ENCODE results near the gene WDR49. TPM values are rescaled to one million over a fixed set of nuclear protein-coding genes. Genes with fewer than 3 reads are reported as not detected.

WDR49 gene
- total and polyA plus RNA-seq, 4 donors, result 1.4 to 33.9 (median 9.8) TPM

- Histone ChIP-seq H3K4me3 (no peak overlapping the region), H3K27ac (ENCODE audit: low read depth in 1 of 2, low read length in 1 of 2) (no peak overlapping the region), H3K36me3 (ENCODE audit: control insufficient read depth in 4 of 4, insufficient read depth in 4 of 4, low read length in 4 of 4) (no peaks in the 10 kb centered on the region), H3K9me3 (ENCODE audit: control insufficient read depth in 4 of 4, insufficient read depth in 3 of 4, low read length in 3 of 4) (peaks cover 0 to 1% (median 0%) of the 10 kb centered on the region in 4 donors), H3K9ac (ENCODE audit: insufficient read depth in 1 of 2, low read length in 2 of 2) (no peak overlapping the region), H3K4me1 (ENCODE audit: control insufficient read depth in 5 of 5, insufficient read depth in 5 of 5, low read length in 5 of 5) (no peaks in the 10 kb centered on the region), H3K27me3 (ENCODE audit: control insufficient read depth in 3 of 3, insufficient read depth in 3 of 3, low read length in 2 of 3) (no peaks in the 10 kb centered on the region)
- ATAC-seq (ENCODE audit: insufficient read depth, low FRiP score) (no peak), DNase-seq (no peak)
- no peak for TF ChIP-seq CTCF (IDR thresholded peaks at IDR 0.05; ENCODE audit: control extremely low read depth, extremely low read depth)
- WGBS, 2 donors, result 50 to 55% methylated on average over 2 of the region's 2 CpGs
Measured at GRCh38 chr3:167564612-167565011, 89.1 kb downstream of the WDR49 start.

DNA sequence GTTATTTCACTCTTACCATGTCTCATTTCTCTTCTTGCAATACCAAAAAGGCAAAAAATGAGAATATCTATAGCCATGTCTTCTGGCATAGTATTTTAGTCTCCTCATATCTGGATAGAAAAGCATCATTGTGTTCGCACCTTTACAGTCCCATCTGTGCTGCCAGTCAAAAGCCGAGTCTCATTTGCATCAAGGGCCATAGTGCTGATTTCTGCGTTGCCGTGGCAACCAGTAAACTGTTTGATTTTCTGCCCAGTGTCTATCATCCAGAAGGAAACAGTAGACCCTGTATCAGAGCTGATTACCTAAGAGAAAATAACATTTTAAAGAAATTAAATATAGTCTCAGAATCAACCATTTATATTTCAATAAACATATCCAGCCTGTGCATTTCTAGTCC is 93.8 kb downstream of the WDR49 start:
- Histone ChIP-seq H3K4me1 (ENCODE audit: control insufficient read depth in 5 of 5, insufficient read depth in 5 of 5, low read length in 5 of 5) (no peaks in the 10 kb centered on the region), H3K9me3 (ENCODE audit: control insufficient read depth in 4 of 4, insufficient read depth in 3 of 4, low read length in 3 of 4) (no peaks in the 10 kb centered on the region), H3K4me3 (no peak overlapping the region), H3K36me3 (ENCODE audit: control insufficient read depth in 4 of 4, insufficient read depth in 4 of 4, low read length in 4 of 4) (no peaks in the 10 kb centered on the region), H3K9ac (ENCODE audit: insufficient read depth in 1 of 2, low read length in 2 of 2) (no peak overlapping the region), H3K27ac (ENCODE audit: low read depth in 1 of 2, low read length in 1 of 2) (no peak overlapping the region), H3K27me3 (ENCODE audit: control insufficient read depth in 3 of 3, insufficient read depth in 3 of 3, low read length in 2 of 3) (no peaks in the 10 kb centered on the region)
- ATAC-seq (ENCODE audit: insufficient read depth, low FRiP score) (no peak), DNase-seq (peak in 1 of 3 donors; percentile 11)
- no peak for TF ChIP-seq CTCF (IDR thresholded peaks at IDR 0.05; ENCODE audit: control extremely low read depth, extremely low read depth)
- WGBS, 2 donors, result 84 to 92% methylated on average over 4 of the region's 4 CpGs

- no peaks in the 10 kb centered on the region for H3K27me3 ChIP-seq (ENCODE audit: control insufficient read depth in 3 of 3, insufficient read depth in 3 of 3, low read length in 2 of 3)
- H3K4me3 ChIP-seq, result no peak overlapping the region
- WGBS, 2 donors, result 73 to 91% methylated on average over 3 of the region's 3 CpGs
- no peaks in the 10 kb centered on the region for H3K36me3 ChIP-seq (ENCODE audit: control insufficient read depth in 4 of 4, insufficient read depth in 4 of 4, low read length in 4 of 4)
- H3K9me3 ChIP-seq (ENCODE audit: control insufficient read depth in 4 of 4, insufficient read depth in 3 of 4, low read length in 3 of 4), result no peaks in the 10 kb centered on the region
- no peak for TF ChIP-seq CTCF (IDR thresholded peaks at IDR 0.05; ENCODE audit: control extremely low read depth, extremely low read depth)
- DNase-seq (no peak), ATAC-seq (ENCODE audit: insufficient read depth, low FRiP score) (no peak)
- no peaks in the 10 kb centered on the region for H3K4me1 ChIP-seq (ENCODE audit: control insufficient read depth in 5 of 5, insufficient read depth in 5 of 5, low read length in 5 of 5)
- no peak overlapping the region for H3K27ac ChIP-seq (ENCODE audit: low read depth in 1 of 2, low read length in 1 of 2)
- H3K9ac ChIP-seq (ENCODE audit: insufficient read depth in 1 of 2, low read length in 2 of 2), result no peak overlapping the region
Measured at GRCh38 chr3:167554898-167555297, 98.8 kb downstream of the WDR49 start.

DNA sequence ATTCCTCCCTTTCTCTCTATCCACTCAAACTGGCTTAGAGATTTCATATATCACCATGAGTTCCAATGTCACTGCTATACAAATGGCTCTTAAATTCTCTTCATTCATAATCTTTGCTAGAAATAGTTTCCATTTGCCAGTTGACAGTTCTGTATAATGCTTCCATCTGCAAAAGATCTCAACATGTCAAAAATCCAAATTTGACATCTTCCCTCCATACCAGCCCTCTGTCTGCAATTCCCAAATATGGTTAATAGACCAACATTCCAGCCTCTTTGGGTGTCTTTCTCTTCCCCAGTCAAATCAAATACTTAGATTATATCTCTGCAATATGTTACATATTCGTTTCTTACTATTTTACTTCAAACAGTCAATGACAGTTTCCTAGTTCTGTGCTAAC is 115.7 kb downstream of the WDR49 start:
- Histone ChIP-seq H3K27me3 (ENCODE audit: control insufficient read depth in 3 of 3, insufficient read depth in 3 of 3, low read length in 2 of 3) (no peaks in the 10 kb centered on the region), H3K9ac (ENCODE audit: insufficient read depth in 1 of 2, low read length in 2 of 2) (no peak overlapping the region), H3K36me3 (ENCODE audit: control insufficient read depth in 4 of 4, insufficient read depth in 4 of 4, low read length in 4 of 4) (no peaks in the 10 kb centered on the region), H3K9me3 (ENCODE audit: control insufficient read depth in 4 of 4, insufficient read depth in 3 of 4, low read length in 3 of 4) (no peaks in the 10 kb centered on the region), H3K4me1 (ENCODE audit: control insufficient read depth in 5 of 5, insufficient read depth in 5 of 5, low read length in 5 of 5) (no peaks in the 10 kb centered on the region), H3K27ac (ENCODE audit: low read depth in 1 of 2, low read length in 1 of 2) (no peak overlapping the region), H3K4me3 (no peak overlapping the region)
- DNase-seq (no peak), ATAC-seq (ENCODE audit: insufficient read depth, low FRiP score) (no peak)
- TF ChIP-seq CTCF (IDR thresholded peaks at IDR 0.05; ENCODE audit: control extremely low read depth, extremely low read depth), result no peak
- 70 to 71% methylated on average over 1 of the region's 1 CpG for WGBS, 2 donors

Data from lung (tissue), 12 donors.